ENCODE results near the gene AIFM3. TPM values are rescaled to one million over a fixed set of nuclear protein-coding genes. Genes with fewer than 3 reads are reported as not detected.

Gene AIFM3
- total and polyA plus RNA-seq, 7 donors = 0.66 to 105 (median 1.9) TPM

DNA sequence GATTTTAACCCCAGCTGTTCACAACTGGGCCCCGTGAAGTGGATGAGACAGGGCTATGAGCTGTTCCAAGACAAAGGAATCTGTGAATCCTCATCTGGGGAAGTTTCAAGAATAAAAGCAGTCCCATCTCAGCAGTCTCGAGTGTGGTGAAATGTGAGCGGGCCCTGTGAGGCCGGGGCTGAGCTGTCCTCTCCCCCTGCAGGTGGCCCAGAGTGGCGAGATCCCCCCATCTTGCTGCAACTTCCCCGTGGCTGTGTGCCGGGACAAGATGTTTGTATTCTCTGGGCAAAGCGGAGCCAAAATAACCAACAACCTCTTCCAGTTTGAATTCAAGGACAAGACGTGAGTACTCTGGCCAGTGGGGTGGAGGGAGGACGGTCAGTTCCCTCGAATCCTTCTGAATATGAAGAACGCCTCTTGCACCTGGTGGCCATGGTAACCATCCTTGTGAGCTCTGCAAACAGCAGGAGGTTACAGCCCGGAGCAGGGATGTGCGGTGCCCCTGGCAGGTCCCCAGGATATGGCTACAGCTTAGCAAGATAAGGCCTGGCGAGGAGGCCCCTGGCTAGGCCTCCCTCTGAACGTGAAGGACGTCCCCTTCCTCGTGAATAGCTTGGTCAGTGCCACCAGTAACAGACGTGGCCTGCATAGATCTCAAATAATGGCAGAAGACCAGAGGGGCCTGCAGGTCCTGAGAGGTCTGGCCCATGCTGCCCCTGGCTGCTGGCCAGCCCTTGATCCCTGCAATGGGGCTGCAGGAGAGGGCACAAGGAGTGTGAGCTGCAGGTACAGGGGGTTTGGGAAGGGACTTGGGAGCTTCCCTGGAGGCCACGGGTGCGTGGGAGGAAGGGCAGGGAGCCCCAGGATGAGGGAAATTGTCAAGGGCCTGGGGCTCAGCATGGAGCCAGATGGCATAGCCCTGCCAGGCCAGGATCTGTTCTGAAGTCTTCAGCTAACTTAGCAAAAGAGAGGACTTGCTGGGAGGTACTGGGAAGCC, 23.4 kb downstream of the AIFM3 start:
- intact Hi-C loops (cut with DNase I) = no loop called here
- peaks cover 18 to 88% (median 37%) of the 10 kb centered on the region in 4 donors for H3K36me3 ChIP-seq
- H3K4me1 ChIP-seq = no peaks in the 10 kb centered on the region
- no peak overlapping the region for H3K4me3 ChIP-seq
- 90% methylated on average over 21 of the region's 21 CpGs for WGBS, 2 donors
- no peaks in the 10 kb centered on the region for H3K9me3 ChIP-seq
- TF ChIP-seq EP300 (IDR thresholded peaks at IDR 0.05) (no peak), POLR2A (IDR thresholded peaks at IDR 0.05) (no peak), POLR2AphosphoS5 (IDR thresholded peaks at IDR 0.05) (no peak), CTCF (IDR thresholded peaks at IDR 0.05) (no peak)
- H3K27ac ChIP-seq = no peak overlapping the region
- no peak for DNase-seq
- H3K27me3 ChIP-seq = no peaks in the 10 kb centered on the region

- no peak overlapping the region for H3K4me3 ChIP-seq
- peak; percentile 66 for DNase-seq
- no peaks in the 10 kb centered on the region for H3K4me1 ChIP-seq
- intact Hi-C loops (cut with DNase I) = no loop called here
- H3K27me3 ChIP-seq = no peaks in the 10 kb centered on the region
- 92 to 96% methylated on average over 24 of the region's 24 CpGs for WGBS, 2 donors
- TF ChIP-seq POLR2AphosphoS5 (IDR thresholded peaks at IDR 0.05) (no peak), EP300 (IDR thresholded peaks at IDR 0.05) (no peak), CTCF (IDR thresholded peaks at IDR 0.05) (no peak), POLR2A (IDR thresholded peaks at IDR 0.05) (no peak)
- no peaks in the 10 kb centered on the region for H3K9me3 ChIP-seq
- peaks cover 18 to 90% (median 34%) of the 10 kb centered on the region in 4 donors for H3K36me3 ChIP-seq
- no peak overlapping the region for H3K27ac ChIP-seq
Observed at GRCh38 chr22:20991252-20992055, 24.4 kb downstream of the AIFM3 start.

- intact Hi-C loops (cut with DNase I) = no loop called here
- no peak overlapping the region for H3K27ac ChIP-seq
- peaks cover 18 to 91% (median 34%) of the 10 kb centered on the region in 4 donors for H3K36me3 ChIP-seq
- no peaks in the 10 kb centered on the region for H3K9me3 ChIP-seq
- H3K27me3 ChIP-seq = no peaks in the 10 kb centered on the region
- H3K4me1 ChIP-seq = no peaks in the 10 kb centered on the region
- 85 to 86% methylated on average over 7 of the region's 7 CpGs for WGBS, 2 donors
- no peak overlapping the region for H3K4me3 ChIP-seq
- no peak for DNase-seq
- TF ChIP-seq POLR2AphosphoS5 (IDR thresholded peaks at IDR 0.05) (no peak), POLR2A (IDR thresholded peaks at IDR 0.05) (no peak), CTCF (IDR thresholded peaks at IDR 0.05) (no peak), EP300 (IDR thresholded peaks at IDR 0.05) (no peak)
Observed at GRCh38 chr22:20992056-20992442, 25.0 kb downstream of the AIFM3 start.

GRCh38 chr22:20992456-20993303, 25.6 kb downstream of the AIFM3 start:
- no peaks in the 10 kb centered on the region for H3K27me3 ChIP-seq
- no peak overlapping the region for H3K4me3 ChIP-seq
- intact Hi-C loops (cut with DNase I) = no loop called here
- no peaks in the 10 kb centered on the region for H3K4me1 ChIP-seq
- no peak overlapping the region for H3K27ac ChIP-seq
- H3K36me3 ChIP-seq = peaks cover 18 to 91% (median 34%) of the 10 kb centered on the region in 4 donors
- TF ChIP-seq EP300 (IDR thresholded peaks at IDR 0.05) (no peak), CTCF (IDR thresholded peaks at IDR 0.05) (no peak), POLR2AphosphoS5 (IDR thresholded peaks at IDR 0.05) (no peak), POLR2A (IDR thresholded peaks at IDR 0.05) (no peak)
- H3K9me3 ChIP-seq = no peaks in the 10 kb centered on the region
- no peak for DNase-seq
- WGBS, 2 donors = 90 to 92% methylated on average over 21 of the region's 21 CpGs
